Upper lobe of left lung (tissue), 6 donors: Measurements from ENCODE around the gene KBTBD13. TPM values are rescaled to one million over a fixed set of nuclear protein-coding genes. Genes with fewer than 3 reads are reported as not detected.

Source experiments
- ATAC-seq, 2 donors: fragments of 200-7000 bp; cut with Tn5 transposase; one replicate each; pipeline ENCODE4 v1.9.1; 2022; ENCODE audit warnings: mild to moderate bottlenecking in 2 of 2, moderate library complexity in 2 of 2; ENCODE audit not compliant: low FRiP score in 2 of 2
- DNase-seq, 2 donors: peaks; one replicate each; pipeline ENCODE4 v3.0.0-alpha.2; 2019 to 2020
- H3K27ac ChIP-seq, 4 donors: fragments of 200-600 bp; sonication (generic); one replicate each; pipeline ENCODE4 v1.5.1; 2016 to 2019
- H3K27me3 ChIP-seq, 4 donors: fragments of 200-600 bp; sonication (generic); one replicate each; pipeline ENCODE4 v1.5.1; 2017 to 2019
- H3K36me3 ChIP-seq, 4 donors: fragments of 200-600 bp; sonication (generic); one replicate each; pipeline ENCODE4 v1.5.1; 2016 to 2019
- H3K4me1 ChIP-seq, 4 donors: fragments of 200-600 bp; sonication (generic); one replicate each; pipeline ENCODE4 v1.5.1; 2018 to 2019
- H3K4me3 ChIP-seq, 4 donors: fragments of 200-600 bp; sonication (generic); one replicate each; pipeline ENCODE4 v1.5.1; 2017 to 2019; ENCODE audit warnings: mild to moderate bottlenecking in 2 of 4, moderate library complexity in 1 of 4
- H3K9me3 ChIP-seq, 4 donors: fragments of 200-600 bp; sonication (generic); one replicate each; pipeline ENCODE4 v1.5.1; 2018 to 2019
- CTCF ChIP-seq, 6 experiments: fragments of 450-650 bp in 4 of 6; fragments of 200-600 bp in 2 of 6; sonication (generic) in 2 of 6; IDR thresholded peaks; one replicate each; pipeline ENCODE4 v1.5.1; 2016 to 2019; ENCODE audit warnings: antibody characterized with exemption in 6 of 6
- EP300 ChIP-seq, 4 donors: sonication (generic); formaldehyde crosslinking; IDR thresholded peaks; one replicate each; pipeline ENCODE4 v1.5.1; 2017; ENCODE audit warnings: antibody characterized with exemption in 4 of 4, control low read depth in 2 of 4
- POLR2A ChIP-seq, 4 donors: fragments of 450-650 bp; IDR thresholded peaks; one replicate each; pipeline ENCODE4 v1.5.1; 2016 to 2017; ENCODE audit warnings: antibody characterized with exemption in 4 of 4, mild to moderate bottlenecking in 2 of 4
- POLR2AphosphoS5 ChIP-seq, 2 donors: sonication (generic); formaldehyde crosslinking; IDR thresholded peaks; one replicate each; pipeline ENCODE4 v1.5.1; 2017; ENCODE audit warnings: antibody characterized with exemption in 2 of 2
- WGBS, 2 donors: methylation state at CpG; one replicate each; pipeline ENCODE4 v1.1.5; 2017 to 2018; 5-methylcytosine and 5-hydroxymethylcytosine counted together
- total RNA-seq, 6 donors: library from RNA; depleted of rRNA in 4 of 6; stranded (reverse); fragments of >200 nt in 4 of 6; gene quantifications; one replicate each; pipeline versions ENCODE4 v1.1.0 to v1.2.1, GENCODE V29; 2016 to 2021
- donor health status: DM: no; HTN: no; CAD: no; lungs with moderate emphysema.
- donor health status: DM: no; HTN: yes; CAD: no; lungs with severe emphysema.

The KBTBD13 gene
- total RNA-seq, 6 donors from 2014 or later, result not detected

GRCh38 chr15:65049418-65049840 lies 27.1 kb upstream of the KBTBD13 start:
- TF ChIP-seq POLR2A (IDR thresholded peaks at IDR 0.05) (peak in 1 of 4 donors; percentile 33), POLR2AphosphoS5 (IDR thresholded peaks at IDR 0.05) (peak in 1 of 2 donors; percentile 27), EP300 (IDR thresholded peaks at IDR 0.05) (no peak), CTCF (IDR thresholded peaks at IDR 0.05) (no peak)
- WGBS, 2 donors, result 14 to 17% methylated on average over 18 to 19 of the region's 19 CpGs
- H3K27ac ChIP-seq, result peak overlapping the region in 1 of 4 donors; percentile 19

GRCh38 chr15:65050270-65050669 lies 26.3 kb upstream of the KBTBD13 start:
- WGBS, 2 donors, result 42 to 46% methylated on average over 4 of the region's 4 CpGs
- TF ChIP-seq POLR2A (IDR thresholded peaks at IDR 0.05) (no peak), CTCF (IDR thresholded peaks at IDR 0.05) (no peak), POLR2AphosphoS5 (IDR thresholded peaks at IDR 0.05) (no peak), EP300 (IDR thresholded peaks at IDR 0.05) (no peak)

More at GRCh38 chr15:65049418-65049840, 27.1 kb upstream of the KBTBD13 start:
- peaks cover 8 to 33% (median 22%) of the 10 kb centered on the region in 4 donors for H3K4me1 ChIP-seq
- no peaks in the 10 kb centered on the region for H3K27me3 ChIP-seq
- peaks cover 0 to 2% (median 0%) of the 10 kb centered on the region in 4 donors for H3K36me3 ChIP-seq
- DNase-seq (peak; percentile 86 to 94), ATAC-seq (peak; percentile 83 to 86)
- peak overlapping the region in 3 of 4 donors; percentile 33 to 45 (median 43) for H3K4me3 ChIP-seq
- no peaks in the 10 kb centered on the region for H3K9me3 ChIP-seq

GRCh38 chr15:65051266-65051665 lies 25.3 kb upstream of the KBTBD13 start:
- H3K27ac ChIP-seq, result no peak overlapping the region
- DNase-seq (no peak), ATAC-seq (no peak)
- H3K27me3 ChIP-seq, result no peaks in the 10 kb centered on the region
- no peak overlapping the region for H3K4me3 ChIP-seq
- peaks cover 12 to 33% (median 18%) of the 10 kb centered on the region in 4 donors for H3K4me1 ChIP-seq
- H3K9me3 ChIP-seq, result no peaks in the 10 kb centered on the region
- H3K36me3 ChIP-seq, result peaks cover 0 to 2% (median 0%) of the 10 kb centered on the region in 4 donors
- 84% methylated on average over 2 of the region's 2 CpGs; no CpG with 5 or more reads in 1 of the 2 donors for WGBS, 2 donors
- TF ChIP-seq POLR2A (IDR thresholded peaks at IDR 0.05) (no peak), EP300 (IDR thresholded peaks at IDR 0.05) (no peak), CTCF (IDR thresholded peaks at IDR 0.05) (no peak), POLR2AphosphoS5 (IDR thresholded peaks at IDR 0.05) (no peak)

More at GRCh38 chr15:65050270-65050669, 26.3 kb upstream of the KBTBD13 start:
- H3K4me1 ChIP-seq, result peaks cover 12 to 35% (median 20%) of the 10 kb centered on the region in 4 donors
- peaks cover 0 to 2% (median 0%) of the 10 kb centered on the region in 4 donors for H3K36me3 ChIP-seq
- H3K27me3 ChIP-seq, result no peaks in the 10 kb centered on the region
- no peak for DNase-seq
- H3K4me3 ChIP-seq, result no peak overlapping the region
- ATAC-seq, result no peak
- peak overlapping the region in 1 of 4 donors; percentile 19 for H3K27ac ChIP-seq
- no peaks in the 10 kb centered on the region for H3K9me3 ChIP-seq

DNA sequence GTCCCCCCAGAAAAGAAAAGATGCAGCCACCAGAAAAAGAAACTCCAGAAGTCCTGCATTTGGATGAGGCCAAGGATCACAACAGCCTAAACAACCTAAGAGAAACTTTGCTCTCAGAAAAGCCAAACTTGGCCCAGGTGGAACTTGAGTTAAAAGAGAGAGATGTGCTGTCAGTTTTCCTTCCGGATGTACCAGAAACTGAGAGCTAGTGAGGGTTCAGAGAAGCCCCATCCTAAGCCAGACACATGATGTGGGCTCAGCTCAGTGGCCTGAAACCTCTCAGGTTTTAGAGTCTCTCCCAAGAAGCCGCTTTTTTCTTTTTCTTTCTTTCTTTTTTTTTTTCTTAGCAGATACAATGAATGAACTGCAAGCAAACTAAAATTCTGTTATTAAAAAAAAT lies 23.6 kb upstream of the KBTBD13 start:
- Histone ChIP-seq H3K9me3 (no peaks in the 10 kb centered on the region), H3K27me3 (no peaks in the 10 kb centered on the region), H3K36me3 (peaks cover 0 to 2% (median 0%) of the 10 kb centered on the region in 4 donors), H3K4me3 (no peak overlapping the region), H3K4me1 (peaks cover 12 to 33% (median 18%) of the 10 kb centered on the region in 4 donors), H3K27ac (no peak overlapping the region)
- ATAC-seq, result no peak
- no peak for TF ChIP-seq CTCF (IDR thresholded peaks at IDR 0.05)
- TF ChIP-seq POLR2AphosphoS5 (IDR thresholded peaks at IDR 0.05), result no peak
- no peak for TF ChIP-seq EP300 (IDR thresholded peaks at IDR 0.05)
- 75 to 84% methylated on average over 2 of the region's 2 CpGs for WGBS, 2 donors
- no peak for DNase-seq
